Sigmoid colon (tissue), 4 donors: ENCODE results near the gene SSH3.

Experiments used
- EP300 ChIP-seq, 4 donors: sonication (generic); formaldehyde crosslinking; IDR thresholded peaks; one replicate each; pipeline ENCODE4 v1.6.1; 2017; ENCODE audit warnings: antibody characterized with exemption in 4 of 4
- POLR2AphosphoS5 ChIP-seq, 4 donors: sonication (generic); formaldehyde crosslinking; IDR thresholded peaks; one replicate each; pipeline ENCODE4 v1.6.1; 2017; ENCODE audit warnings: antibody characterized with exemption in 4 of 4
- TF ChIP-seq, protein P1 (sequence below), 4 experiments: fragments of 450-650 bp in 3 of 4; fragments of 200-600 bp in 1 of 4; IDR thresholded peaks; one replicate each; pipeline ENCODE4 v1.5.1; 2016 to 2019; ENCODE audit warnings: antibody characterized with exemption in 4 of 4, mild to moderate bottlenecking in 3 of 4, moderate library complexity in 2 of 4

GRCh38 chr11:67290801-67291200 is 12.5 kb upstream of the SSH3 start:
- peak in 1 of 4 donors; percentile 13 for TF ChIP-seq POLR2AphosphoS5 (IDR thresholded peaks at IDR 0.05)
- TF ChIP-seq, protein P1, sequence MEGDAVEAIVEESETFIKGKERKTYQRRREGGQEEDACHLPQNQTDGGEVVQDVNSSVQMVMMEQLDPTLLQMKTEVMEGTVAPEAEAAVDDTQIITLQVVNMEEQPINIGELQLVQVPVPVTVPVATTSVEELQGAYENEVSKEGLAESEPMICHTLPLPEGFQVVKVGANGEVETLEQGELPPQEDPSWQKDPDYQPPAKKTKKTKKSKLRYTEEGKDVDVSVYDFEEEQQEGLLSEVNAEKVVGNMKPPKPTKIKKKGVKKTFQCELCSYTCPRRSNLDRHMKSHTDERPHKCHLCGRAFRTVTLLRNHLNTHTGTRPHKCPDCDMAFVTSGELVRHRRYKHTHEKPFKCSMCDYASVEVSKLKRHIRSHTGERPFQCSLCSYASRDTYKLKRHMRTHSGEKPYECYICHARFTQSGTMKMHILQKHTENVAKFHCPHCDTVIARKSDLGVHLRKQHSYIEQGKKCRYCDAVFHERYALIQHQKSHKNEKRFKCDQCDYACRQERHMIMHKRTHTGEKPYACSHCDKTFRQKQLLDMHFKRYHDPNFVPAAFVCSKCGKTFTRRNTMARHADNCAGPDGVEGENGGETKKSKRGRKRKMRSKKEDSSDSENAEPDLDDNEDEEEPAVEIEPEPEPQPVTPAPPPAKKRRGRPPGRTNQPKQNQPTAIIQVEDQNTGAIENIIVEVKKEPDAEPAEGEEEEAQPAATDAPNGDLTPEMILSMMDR (IDR thresholded peaks at IDR 0.05) = no peak
- TF ChIP-seq EP300 (IDR thresholded peaks at IDR 0.05) = no peak
